Measurements from ENCODE around the gene ADAMTS10. TPM values are rescaled to one million over a fixed set of nuclear protein-coding genes. Genes with fewer than 3 reads are reported as not detected.

The ADAMTS10 gene
- total and polyA plus RNA-seq, 2 of the 8 experiments (the other 6 are each of a cell fraction or from before 2014, with no cell fraction given), result 6.9 to 17.4 TPM

DNA sequence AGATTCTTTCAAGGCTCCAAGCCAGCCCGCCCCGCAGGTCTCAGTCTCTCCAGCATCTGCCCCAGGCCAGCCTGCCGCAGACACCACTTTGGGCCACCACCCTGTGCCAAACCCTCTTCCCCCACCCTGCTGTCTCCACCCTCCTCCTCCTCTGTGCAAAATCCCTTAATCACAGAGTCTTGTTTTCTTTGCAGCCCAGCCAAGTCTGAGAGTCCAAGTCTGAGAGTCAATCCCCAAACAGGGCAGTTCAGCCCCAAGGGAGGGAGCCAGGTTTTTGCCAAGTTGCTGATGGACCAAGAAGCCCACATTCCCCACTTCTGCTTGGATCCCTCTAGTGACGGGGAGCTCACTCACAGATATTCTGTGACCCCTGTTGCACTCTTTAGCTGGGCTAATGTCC is 3.1 kb downstream of the ADAMTS10 start:
- peaks cover 0 to 6% of the 10 kb centered on the region in 2 experiments; a peak in 1 of 4 replicates for H3K79me2 ChIP-seq (ENCODE audit: control insufficient read depth in 1 of 2, insufficient read depth in 2 of 2, low read length in 2 of 2)
- no peak overlapping the region for H3K23ac ChIP-seq (ENCODE audit: insufficient read length)
- no peak overlapping the region for H3K4ac ChIP-seq (replicated peaks; ENCODE audit: insufficient read length, low read depth, low read length)
- H3K23me2 ChIP-seq (ENCODE audit: low read depth, low read length), result peaks cover 17% of the 10 kb centered on the region
- no peak overlapping the region for H4K8ac ChIP-seq (ENCODE audit: extremely low read depth, insufficient read depth, low read length)
- peaks cover 6% of the 10 kb centered on the region for H3K79me1 ChIP-seq (ENCODE audit: low read depth, low read length)
- H3K4me3 ChIP-seq (ENCODE audit: extremely low read depth in 1 of 4, insufficient read depth in 2 of 4, low read depth in 3 of 4, low read length in 4 of 4), result no peak overlapping the region
- no peak overlapping the region for H2AK5ac ChIP-seq (ENCODE audit: low read depth, low read length)
- WGBS, 2 experiments (ENCODE audit: extremely low coverage in 1 of 2, insufficient coverage in 1 of 2, insufficient read length in 1 of 2, insufficient replicate concordance in 2 of 2, low coverage in 1 of 2, low lambda C conversion rate in 2 of 2, missing lambda C conversion rate in 1 of 2), result 94% methylated on average over 4 of the region's 4 CpGs; no CpG with 5 or more reads in 1 of the 2 experiments
- CTCF ChIA-PET (ENCODE audit: partially characterized antibody), result interaction anchor here (0.7 to 1.4 kb wide), 6 partner anchors 11 to 29 kb away, joined by 3 to 5 read pairs (median 3); no protein-coding TSS in a partner anchor
- peaks cover 10 to 29% (median 19%) of the 10 kb centered on the region in 4 experiments for H3K4me1 ChIP-seq (replicated peaks in 1 of 4; ENCODE audit: control insufficient read depth in 3 of 4, insufficient read depth in 4 of 4, low read length in 3 of 4)
- POLR2A ChIA-PET (ENCODE audit: partially characterized antibody), result interaction anchor here (1.1 to 7.5 kb wide), 4 partner anchors 11 to 21 kb away, joined by 3 to 117 read pairs (median 5); no protein-coding TSS in a partner anchor
- H3K14ac ChIP-seq (ENCODE audit: insufficient read length), result no peak overlapping the region
- no peak overlapping the region for H4K5ac ChIP-seq (ENCODE audit: insufficient read length, low read depth, low read length)
- H2AFZ ChIP-seq (ENCODE audit: low read length), result no peak overlapping the region
- no peaks in the 10 kb centered on the region for H3K27me3 ChIP-seq (replicated peaks in 1 of 4; ENCODE audit: control insufficient read depth in 3 of 4, extremely low read depth in 1 of 4, insufficient read depth in 3 of 4, low read length in 3 of 4)
- H4K91ac ChIP-seq (replicated peaks; ENCODE audit: insufficient read length, low read length), result no peak overlapping the region
- no peak for DNase-seq (ENCODE audit: low read depth in 1 of 2, low spot score in 2 of 2)
- no peak for FAIRE-seq
- H3K56ac ChIP-seq (replicated peaks; ENCODE audit: insufficient read length, low read depth, low read length), result no peak overlapping the region
- no peak overlapping the region for H2BK15ac ChIP-seq (ENCODE audit: low read length)
- H2BK12ac ChIP-seq (ENCODE audit: low read depth, low read length), result no peak overlapping the region
- H2BK5ac ChIP-seq (ENCODE audit: low read depth, low read length), result 0 out of 2 replicates have a peak overlapping the region, but pooled peaks have one; percentile 44
- no peak overlapping the region for H3K4me2 ChIP-seq (ENCODE audit: insufficient read depth in 1 of 2, low read depth in 2 of 2, low read length in 2 of 2)
- H4K20me1 ChIP-seq (replicated peaks in 1 of 2; ENCODE audit: control insufficient read depth in 1 of 2, insufficient read depth in 2 of 2, low read length in 2 of 2), result peaks cover 0 to 3% of the 10 kb centered on the region in 2 experiments
- no peak overlapping the region for H3K18ac ChIP-seq (ENCODE audit: extremely low read depth, low read length)
- peaks cover 0 to 12% (median 4%) of the 10 kb centered on the region in 4 experiments; a peak in 3 of 8 replicates for H3K36me3 ChIP-seq (ENCODE audit: control insufficient read depth in 2 of 4, insufficient read depth in 4 of 4, low read length in 3 of 4)
- no peak overlapping the region for H2BK120ac ChIP-seq (replicated peaks; ENCODE audit: low read depth, low read length)
- peaks cover 5% of the 10 kb centered on the region in 2 experiments; a peak in 3 of 4 replicates for H3K9me3 ChIP-seq (ENCODE audit: insufficient read depth in 2 of 2, low read depth in 1 of 2, low read length in 1 of 2)
- H3K9ac ChIP-seq (replicated peaks in 1 of 4; ENCODE audit: extremely low read depth in 1 of 4, low read depth in 3 of 4, low read length in 3 of 4), result no peak overlapping the region
- H2BK20ac ChIP-seq (ENCODE audit: low read length), result no peak overlapping the region
- H3K27ac ChIP-seq (ENCODE audit: low read depth, low read length), result no peak overlapping the region
- no peak for TF ChIP-seq CTBP2 (IDR thresholded peaks at IDR 0.05; ENCODE audit: borderline replicate concordance, insufficient read depth, insufficient read length, low read length)
- TF ChIP-seq ASH2L (IDR thresholded peaks at IDR 0.05; ENCODE audit: low read length), result no peak
- no peak for TF ChIP-seq CHD2 (IDR thresholded peaks at IDR 0.05; ENCODE audit: low read length)
